PC-3 (cell line): ENCODE data around the gene NCSTN. TPM values are rescaled to one million over a fixed set of nuclear protein-coding genes. Genes with fewer than 3 reads are reported as not detected.

Experiments
- ATAC-seq: fragments of 200-7000 bp; cut with Tn5 transposase; 2 replicates; pipeline ENCODE4 v1.9.1; 2020; ENCODE audit warnings: mild to moderate bottlenecking, moderate library complexity
- BruUV-seq: library from RNA; stranded (reverse); fragments of 400-500 nt; replicated peaks from 2 replicates; lab custom pipeline; 2021; lab: Mats Ljungman, UMichigan
- CTCF ChIA-PET: fragments of 300-600 bp; sonication (Branson Sonifier 250); formaldehyde crosslinking; loops from one replicate; lab custom pipeline; 2022; ENCODE audit warnings: antibody characterized with exemption; lab: Charles Lee
- POLR2A ChIA-PET: fragments of 300-600 bp; sonication (Branson Sonifier 250); formaldehyde crosslinking; loops from one replicate; lab custom pipeline; 2022; ENCODE audit warnings: antibody characterized with exemption; ENCODE audit not compliant: unreplicated experiment; lab: Charles Lee
- DNase-seq: peaks from one replicate; pipeline ENCODE4 v3.0.0-alpha.2; 2015
- H2AFZ ChIP-seq: fragments of 300-600 bp; sonication (generic); 2 replicates; pipeline ENCODE4 v1.6.0; 2016; ENCODE audit warnings: antibody characterized with exemption, low read length
- H3F3A ChIP-seq: fragments of 300-600 bp; sonication (generic); one replicate; pipeline ENCODE4 v1.6.0; 2017; ENCODE audit warnings: antibody characterized with exemption, low read length, control low read depth, mild to moderate bottlenecking; ENCODE audit not compliant: unreplicated experiment
- H3K27ac ChIP-seq: fragments of 300-600 bp; sonication (generic); 2 replicates; pipeline ENCODE4 v1.5.1; 2016; ENCODE audit warnings: mild to moderate bottlenecking, low read length
- H3K27me3 ChIP-seq: fragments of 300-600 bp; sonication (generic); 2 replicates; pipeline ENCODE4 v1.6.1; 2016; ENCODE audit warnings: low read length, mixed read lengths
- H3K36me3 ChIP-seq: fragments of 300-600 bp; sonication (generic); 2 replicates; pipeline ENCODE4 v1.6.1; 2016; ENCODE audit warnings: low read depth, mixed run types, low read length, mixed read lengths
- H3K4me1 ChIP-seq: fragments of 300-600 bp; sonication (generic); 2 replicates; pipeline ENCODE4 v1.5.1; 2016; ENCODE audit warnings: low read length; ENCODE audit not compliant: insufficient read depth
- H3K4me2 ChIP-seq: fragments of 300-600 bp; sonication (generic); 2 replicates; pipeline ENCODE4 v1.6.0; 2016; ENCODE audit warnings: low read length
- H3K4me3 ChIP-seq: fragments of 300-600 bp; sonication (generic); 2 replicates; pipeline ENCODE4 v1.5.1; 2016; ENCODE audit warnings: mild to moderate bottlenecking, low read length, mixed read lengths
- H3K79me2 ChIP-seq: fragments of 300-600 bp; sonication (generic); 2 replicates; pipeline ENCODE4 v1.6.1; 2017; ENCODE audit warnings: low read length, mixed read lengths
- H3K9ac ChIP-seq: fragments of 300-600 bp; sonication (generic); 2 replicates; pipeline ENCODE4 v1.6.0; 2016; ENCODE audit warnings: mild to moderate bottlenecking, low read length
- H3K9me2 ChIP-seq: fragments of 300-600 bp; sonication (generic); replicated peaks from 2 replicates; pipeline ENCODE4 v1.6.1; 2016; ENCODE audit warnings: mixed run types, low read length, mixed read lengths
- H3K9me3 ChIP-seq: fragments of 300-600 bp; sonication (generic); 2 replicates; pipeline ENCODE4 v1.6.1; 2016; ENCODE audit warnings: low read length, mixed read lengths
- H4K20me1 ChIP-seq: fragments of 300-600 bp; sonication (generic); 2 replicates; pipeline ENCODE4 v1.6.1; 2016; ENCODE audit warnings: low read length, mixed read lengths
- EZH2 ChIP-seq: fragments of 300-600 bp; sonication (generic); IDR thresholded peaks from one replicate; pipeline ENCODE4 v1.6.1; 2017; ENCODE audit warnings: antibody characterized with exemption, mild to moderate bottlenecking, low read length; ENCODE audit not compliant: unreplicated experiment
- EZH2phosphoT487 ChIP-seq: fragments of 300-600 bp; sonication (generic); IDR thresholded peaks from 2 replicates; pipeline ENCODE4 v1.6.1; 2018; ENCODE audit warnings: mild to moderate bottlenecking, antibody characterized with exemption, low read length, borderline replicate concordance
- intact Hi-C: fragments of 100-400 bp; cut with micrococcal nuclease; formaldehyde crosslinking; loops from 2 replicates; pipeline ENCODE4 v1.9.0; 2023
- total RNA-seq: library from RNA; depleted of rRNA; stranded (reverse); fragments of >200 nt; gene quantifications from 2 replicates; pipeline ENCODE4 v1.2.3, GENCODE V29; 2014
- TF ChIP-seq, protein P1 (sequence below): fragments of 300-600 bp; sonication (generic); conservative IDR thresholded peaks from 2 replicates; pipeline ENCODE4 v1.5.1; 2017; ENCODE audit warnings: antibody characterized with exemption, low read depth, mild to moderate bottlenecking, low read length

NCSTN gene
- total RNA-seq, 1 experiment from 2014 or later, result 49.6 TPM

GRCh38 chr1:160403244-160403643 is 60.1 kb downstream of the NCSTN start:
- Histone ChIP-seq H3K9ac (no peak overlapping the region), H2AFZ (no peak overlapping the region), H3K36me3 (no peaks in the 10 kb centered on the region), H3K27ac (no peak overlapping the region), H3F3A (no peaks in the 10 kb centered on the region), H3K4me1 (peaks cover 17% of the 10 kb centered on the region), H3K27me3 (peaks cover 45% of the 10 kb centered on the region), H3K9me2 (no peaks in the 10 kb centered on the region), H3K79me2 (no peaks in the 10 kb centered on the region), H3K9me3 (no peaks in the 10 kb centered on the region), H3K4me2 (no peak overlapping the region), H4K20me1 (no peaks in the 10 kb centered on the region), H3K4me3 (no peak overlapping the region)
- DNase-seq (no peak), ATAC-seq (no peak)
- TF ChIP-seq EZH2, result no peak
- TF ChIP-seq, protein P1, sequence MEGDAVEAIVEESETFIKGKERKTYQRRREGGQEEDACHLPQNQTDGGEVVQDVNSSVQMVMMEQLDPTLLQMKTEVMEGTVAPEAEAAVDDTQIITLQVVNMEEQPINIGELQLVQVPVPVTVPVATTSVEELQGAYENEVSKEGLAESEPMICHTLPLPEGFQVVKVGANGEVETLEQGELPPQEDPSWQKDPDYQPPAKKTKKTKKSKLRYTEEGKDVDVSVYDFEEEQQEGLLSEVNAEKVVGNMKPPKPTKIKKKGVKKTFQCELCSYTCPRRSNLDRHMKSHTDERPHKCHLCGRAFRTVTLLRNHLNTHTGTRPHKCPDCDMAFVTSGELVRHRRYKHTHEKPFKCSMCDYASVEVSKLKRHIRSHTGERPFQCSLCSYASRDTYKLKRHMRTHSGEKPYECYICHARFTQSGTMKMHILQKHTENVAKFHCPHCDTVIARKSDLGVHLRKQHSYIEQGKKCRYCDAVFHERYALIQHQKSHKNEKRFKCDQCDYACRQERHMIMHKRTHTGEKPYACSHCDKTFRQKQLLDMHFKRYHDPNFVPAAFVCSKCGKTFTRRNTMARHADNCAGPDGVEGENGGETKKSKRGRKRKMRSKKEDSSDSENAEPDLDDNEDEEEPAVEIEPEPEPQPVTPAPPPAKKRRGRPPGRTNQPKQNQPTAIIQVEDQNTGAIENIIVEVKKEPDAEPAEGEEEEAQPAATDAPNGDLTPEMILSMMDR, result no peak
- TF ChIP-seq EZH2phosphoT487, result no peak
- CTCF ChIA-PET, result no interaction called here
- BruUV-seq, result no TSS peak
- intact Hi-C loops, result no loop called here
- POLR2A ChIA-PET, result no interaction called here

DNA sequence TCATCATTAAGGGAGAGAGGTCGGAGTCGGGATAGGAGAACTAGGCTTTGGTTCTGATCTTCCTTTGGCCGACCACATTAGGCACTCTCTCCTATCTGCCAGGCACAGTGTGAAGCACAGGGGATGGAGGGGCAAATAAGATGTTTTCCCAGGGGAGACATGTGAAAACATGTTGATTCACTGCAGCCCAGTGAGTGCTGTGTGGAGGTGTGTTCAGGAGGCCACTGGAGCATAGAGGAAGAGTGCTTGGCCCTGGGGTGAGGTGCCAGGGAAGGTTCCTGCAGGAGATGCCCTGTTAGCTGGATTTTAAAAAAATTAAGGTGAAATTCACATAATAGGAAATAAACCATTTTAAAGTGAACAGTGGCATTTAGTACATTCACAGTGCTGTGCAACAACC is 60.9 kb downstream of the NCSTN start:
- intact Hi-C loops, result no loop called here
- Histone ChIP-seq H3K9ac (no peak overlapping the region), H3K27me3 (peaks cover 45% of the 10 kb centered on the region), H2AFZ (no peak overlapping the region), H3K36me3 (no peaks in the 10 kb centered on the region), H4K20me1 (no peaks in the 10 kb centered on the region), H3K9me2 (no peaks in the 10 kb centered on the region), H3K27ac (no peak overlapping the region), H3K4me3 (no peak overlapping the region), H3K4me1 (peaks cover 25% of the 10 kb centered on the region), H3K4me2 (no peak overlapping the region), H3K9me3 (no peaks in the 10 kb centered on the region), H3F3A (no peaks in the 10 kb centered on the region), H3K79me2 (no peaks in the 10 kb centered on the region)
- DNase-seq (no peak), ATAC-seq (no peak)
- ChIA-PET POLR2A (no interaction called here), CTCF (no interaction called here)
- no TSS peak for BruUV-seq
- TF ChIP-seq EZH2, result no peak

- H3K4me3 ChIP-seq, result no peak overlapping the region
- no peaks in the 10 kb centered on the region for H4K20me1 ChIP-seq
- CTCF ChIA-PET, result no interaction called here
- no peaks in the 10 kb centered on the region for H3K79me2 ChIP-seq
- intact Hi-C loops, result no loop called here
- H3K9ac ChIP-seq, result no peak overlapping the region
- no TSS peak for BruUV-seq
- TF ChIP-seq EZH2phosphoT487, result no peak
- no peak overlapping the region for H2AFZ ChIP-seq
- ATAC-seq (no peak), DNase-seq (no peak)
- H3K4me2 ChIP-seq, result no peak overlapping the region
- H3K36me3 ChIP-seq, result no peaks in the 10 kb centered on the region
- H3K27me3 ChIP-seq, result peaks cover 38% of the 10 kb centered on the region
- POLR2A ChIA-PET, result no interaction called here
- no peaks in the 10 kb centered on the region for H3K9me2 ChIP-seq
- H3F3A ChIP-seq, result no peaks in the 10 kb centered on the region
- peaks cover 25% of the 10 kb centered on the region for H3K4me1 ChIP-seq
- no peaks in the 10 kb centered on the region for H3K9me3 ChIP-seq
- no peak overlapping the region for H3K27ac ChIP-seq
Observed at GRCh38 chr1:160405331-160405877, 62.2 kb downstream of the NCSTN start.
